K562 (cell line): ENCODE results near the gene RNU6-1. TPM values are rescaled to one million over a fixed set of nuclear protein-coding genes. Genes with fewer than 3 reads are reported as not detected.
A peak's percentile ranks its signal among the peaks of the same experiment; 100 is the strongest.

Experiments used
- FOXK2 ChIP-seq, 2 experiments: fragments of 450-650 bp; IDR thresholded peaks in 1 of 2; conservative IDR thresholded peaks in 1 of 2; 2 replicates each; pipeline ENCODE4 v1.6.1; 2016; ENCODE audit warnings: low read depth in 2 of 2, mild to moderate bottlenecking in 1 of 2
- HDAC2 ChIP-seq: fragments of 450-650 bp; IDR thresholded peaks from 2 replicates; pipeline ENCODE4 v1.6.1; 2016; ENCODE audit warnings: mild to moderate bottlenecking
- ILK ChIP-seq: fragments of 450-650 bp; IDR thresholded peaks from 2 replicates; pipeline ENCODE4 v1.6.1; 2016; ENCODE audit warnings: missing genetic modification characterization, low read depth, mild to moderate bottlenecking, missing compliant biosample characterization, moderate library complexity, borderline replicate concordance
- KLF13 ChIP-seq: fragments of 450-650 bp; IDR thresholded peaks from 2 replicates; pipeline ENCODE4 v1.6.1; 2016; ENCODE audit warnings: missing genetic modification characterization, low read depth, mild to moderate bottlenecking, missing compliant biosample characterization, moderate library complexity, borderline replicate concordance
- KLF16 ChIP-seq: IDR thresholded peaks from 2 replicates; pipeline ENCODE4 v1.6.1; 2016; ENCODE audit warnings: antibody characterized with exemption
- MCM7 ChIP-seq, 2 experiments: fragments of 450-650 bp; IDR thresholded peaks; 2 replicates each; pipeline ENCODE4 v1.6.1; 2016 to 2018
- NR1H2 ChIP-seq: sonication (generic); formaldehyde crosslinking; IDR thresholded peaks from 2 replicates; pipeline ENCODE4 v1.4.0; 2020; ENCODE audit warnings: mild to moderate bottlenecking, missing genetic modification reagents
- RAD21 ChIP-seq, 2 experiments: fragments of 250-450 bp in 1 of 2; fragments of 450-650 bp in 1 of 2; sonication (Bioruptor Pico) in 1 of 2; formaldehyde crosslinking in 1 of 2; IDR thresholded peaks in 1 of 2; conservative IDR thresholded peaks in 1 of 2; 2 replicates each; pipeline versions ENCODE4 v1.4.0 to v1.8.0; 2020 to 2022; ENCODE audit warnings: mild to moderate bottlenecking in 2 of 2, moderate library complexity in 1 of 2
- SMC3 ChIP-seq: conservative IDR thresholded peaks from 2 replicates; pipeline ENCODE4 v1.6.1; 2011; ENCODE audit warnings: low read depth, low read length, improper control_type of control experiment; ENCODE audit not compliant: insufficient read depth
- STAG1 ChIP-seq: sonication (generic); formaldehyde crosslinking; IDR thresholded peaks from 2 replicates; pipeline ENCODE4 v1.5.0; 2020; ENCODE audit warnings: missing genetic modification reagents, borderline replicate concordance
- ZKSCAN1 ChIP-seq: fragments of 150-350 bp; IDR thresholded peaks from 2 replicates; pipeline ENCODE4 v1.6.1; 2016; ENCODE audit warnings: low read depth, low read length
- ZNF140 ChIP-seq: fragments of 250-450 bp; sonication (Bioruptor Pico); IDR thresholded peaks from 2 replicates; pipeline ENCODE4 v1.8.0; 2021; ENCODE audit warnings: moderate library complexity, mild to moderate bottlenecking, inconsistent platforms
- polyA plus RNA-seq, 8 experiments: library from polyadenylated mRNA; depleted of rRNA in 4 of 8; stranded (reverse) in 5 of 8; unstranded in 3 of 8; fragments of >200 nt; fragmentation: Nextera tagmentation in 2 of 8; fragmentation: Illumina TruSeq in 1 of 8; extraction: Ambion mirVana in 2 of 8; extraction: Trizol in 1 of 8; gene quantifications; 2 replicates each; pipeline versions ENCODE4 v1.2.1 to v1.2.3, GENCODE V29; 2011 to 2014; ENCODE audit warnings: inconsistent platforms in 1 of 8, missing spikeins in 1 of 8
- total RNA-seq, 7 experiments: library from RNA; depleted of rRNA in 6 of 7; stranded (reverse); fragments of >200 nt in 6 of 7; fragmentation: Illumina TruSeq in 2 of 7; extraction: Trizol in 2 of 7; gene quantifications; 2 replicates each; pipeline versions ENCODE4 v1.2.1 to v1.2.3, GENCODE V29; 2011 to 2021; ENCODE audit warnings: low replicate concordance in 1 of 7
- TF ChIP-seq, protein P1 (sequence below), 2 experiments: fragments of 450-650 bp; formaldehyde crosslinking in 1 of 2; IDR thresholded peaks; 2 replicates each; pipeline versions ENCODE4 v1.4.0 to v1.6.1; 2014 to 2020; ENCODE audit warnings: mild to moderate bottlenecking in 2 of 2, borderline replicate concordance in 1 of 2, low read depth in 1 of 2
- TF ChIP-seq, protein P2 (sequence below), 2 experiments: fragments of 150-350 bp in 1 of 2; IDR thresholded peaks; 2 replicates each; pipeline ENCODE4 v1.6.1; 2012 to 2016; ENCODE audit warnings: low read depth in 2 of 2, low read length in 2 of 2, mild to moderate bottlenecking in 1 of 2, moderate library complexity in 1 of 2
- TF ChIP-seq, protein P3 (sequence below): sonication (generic); formaldehyde crosslinking; IDR thresholded peaks from 2 replicates; pipeline ENCODE4 v1.9.0; 2022; ENCODE audit warnings: mild to moderate bottlenecking, missing genetic modification reagents

The RNU6-1 gene
- total and polyA plus RNA-seq, 9 of the 15 experiments (the other 6 are each of a cell fraction or from before 2014, with no cell fraction given) = not detected

DNA sequence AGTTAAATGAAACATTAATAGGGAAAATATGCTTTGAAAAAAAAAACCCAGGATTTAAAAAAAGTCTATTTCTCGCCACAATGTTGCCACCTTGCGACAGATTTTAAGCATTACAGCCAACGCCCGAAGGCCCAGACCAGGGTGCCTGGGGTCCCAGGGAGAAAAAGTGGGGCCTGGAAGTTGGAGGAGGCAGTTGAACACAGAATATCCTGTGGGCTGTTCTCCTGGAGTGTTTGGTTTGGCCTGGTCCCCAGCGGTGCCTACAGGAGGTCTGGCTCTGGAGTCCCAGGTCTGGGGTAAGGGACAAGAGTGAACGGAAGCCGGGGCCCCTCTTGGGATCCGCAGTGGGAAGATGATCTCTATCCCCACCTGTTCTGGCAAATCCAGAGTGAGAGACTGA is 3.4 kb downstream of the RNU6-1 start (continued):
- TF ChIP-seq, protein P1, sequence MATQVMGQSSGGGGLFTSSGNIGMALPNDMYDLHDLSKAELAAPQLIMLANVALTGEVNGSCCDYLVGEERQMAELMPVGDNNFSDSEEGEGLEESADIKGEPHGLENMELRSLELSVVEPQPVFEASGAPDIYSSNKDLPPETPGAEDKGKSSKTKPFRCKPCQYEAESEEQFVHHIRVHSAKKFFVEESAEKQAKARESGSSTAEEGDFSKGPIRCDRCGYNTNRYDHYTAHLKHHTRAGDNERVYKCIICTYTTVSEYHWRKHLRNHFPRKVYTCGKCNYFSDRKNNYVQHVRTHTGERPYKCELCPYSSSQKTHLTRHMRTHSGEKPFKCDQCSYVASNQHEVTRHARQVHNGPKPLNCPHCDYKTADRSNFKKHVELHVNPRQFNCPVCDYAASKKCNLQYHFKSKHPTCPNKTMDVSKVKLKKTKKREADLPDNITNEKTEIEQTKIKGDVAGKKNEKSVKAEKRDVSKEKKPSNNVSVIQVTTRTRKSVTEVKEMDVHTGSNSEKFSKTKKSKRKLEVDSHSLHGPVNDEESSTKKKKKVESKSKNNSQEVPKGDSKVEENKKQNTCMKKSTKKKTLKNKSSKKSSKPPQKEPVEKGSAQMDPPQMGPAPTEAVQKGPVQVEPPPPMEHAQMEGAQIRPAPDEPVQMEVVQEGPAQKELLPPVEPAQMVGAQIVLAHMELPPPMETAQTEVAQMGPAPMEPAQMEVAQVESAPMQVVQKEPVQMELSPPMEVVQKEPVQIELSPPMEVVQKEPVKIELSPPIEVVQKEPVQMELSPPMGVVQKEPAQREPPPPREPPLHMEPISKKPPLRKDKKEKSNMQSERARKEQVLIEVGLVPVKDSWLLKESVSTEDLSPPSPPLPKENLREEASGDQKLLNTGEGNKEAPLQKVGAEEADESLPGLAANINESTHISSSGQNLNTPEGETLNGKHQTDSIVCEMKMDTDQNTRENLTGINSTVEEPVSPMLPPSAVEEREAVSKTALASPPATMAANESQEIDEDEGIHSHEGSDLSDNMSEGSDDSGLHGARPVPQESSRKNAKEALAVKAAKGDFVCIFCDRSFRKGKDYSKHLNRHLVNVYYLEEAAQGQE (IDR thresholded peaks at IDR 0.05; ENCODE audit: borderline replicate concordance) = peak; percentile 36; the same call in 1 of the 2 replicates
- TF ChIP-seq, protein P1 (CRISPR knock-in tag; IDR thresholded peaks at IDR 0.05; ENCODE audit: low read depth) = no peak
- TF ChIP-seq KLF16 = 0 out of 2 replicates have a peak, but pooled peaks have one; percentile 16
- no peak for TF ChIP-seq ZNF140 (CRISPR knock-in tag)
- TF ChIP-seq, protein P2, sequence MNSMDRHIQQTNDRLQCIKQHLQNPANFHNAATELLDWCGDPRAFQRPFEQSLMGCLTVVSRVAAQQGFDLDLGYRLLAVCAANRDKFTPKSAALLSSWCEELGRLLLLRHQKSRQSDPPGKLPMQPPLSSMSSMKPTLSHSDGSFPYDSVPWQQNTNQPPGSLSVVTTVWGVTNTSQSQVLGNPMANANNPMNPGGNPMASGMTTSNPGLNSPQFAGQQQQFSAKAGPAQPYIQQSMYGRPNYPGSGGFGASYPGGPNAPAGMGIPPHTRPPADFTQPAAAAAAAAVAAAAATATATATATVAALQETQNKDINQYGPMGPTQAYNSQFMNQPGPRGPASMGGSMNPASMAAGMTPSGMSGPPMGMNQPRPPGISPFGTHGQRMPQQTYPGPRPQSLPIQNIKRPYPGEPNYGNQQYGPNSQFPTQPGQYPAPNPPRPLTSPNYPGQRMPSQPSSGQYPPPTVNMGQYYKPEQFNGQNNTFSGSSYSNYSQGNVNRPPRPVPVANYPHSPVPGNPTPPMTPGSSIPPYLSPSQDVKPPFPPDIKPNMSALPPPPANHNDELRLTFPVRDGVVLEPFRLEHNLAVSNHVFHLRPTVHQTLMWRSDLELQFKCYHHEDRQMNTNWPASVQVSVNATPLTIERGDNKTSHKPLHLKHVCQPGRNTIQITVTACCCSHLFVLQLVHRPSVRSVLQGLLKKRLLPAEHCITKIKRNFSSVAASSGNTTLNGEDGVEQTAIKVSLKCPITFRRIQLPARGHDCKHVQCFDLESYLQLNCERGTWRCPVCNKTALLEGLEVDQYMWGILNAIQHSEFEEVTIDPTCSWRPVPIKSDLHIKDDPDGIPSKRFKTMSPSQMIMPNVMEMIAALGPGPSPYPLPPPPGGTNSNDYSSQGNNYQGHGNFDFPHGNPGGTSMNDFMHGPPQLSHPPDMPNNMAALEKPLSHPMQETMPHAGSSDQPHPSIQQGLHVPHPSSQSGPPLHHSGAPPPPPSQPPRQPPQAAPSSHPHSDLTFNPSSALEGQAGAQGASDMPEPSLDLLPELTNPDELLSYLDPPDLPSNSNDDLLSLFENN (IDR thresholded peaks at IDR 0.05; ENCODE audit: low read depth in 2 of 2, low read length in 2 of 2) = no peak
- no peak for TF ChIP-seq FOXK2 (conservative IDR thresholded peaks at IDR 0.05 in 1 of 2, IDR thresholded peaks at IDR 0.05 in 1 of 2; ENCODE audit: low read depth in 2 of 2)
- TF ChIP-seq SMC3 = peak; percentile 61; the same call in 1 of the 2 replicates
- TF ChIP-seq ILK (tag) = no peak
- TF ChIP-seq RAD21 (CRISPR knock-in tag; conservative IDR thresholded peaks at IDR 0.05 in 1 of 2, IDR thresholded peaks at IDR 0.05 in 1 of 2) = peak; percentile 44 to 58
- TF ChIP-seq, protein P3, sequence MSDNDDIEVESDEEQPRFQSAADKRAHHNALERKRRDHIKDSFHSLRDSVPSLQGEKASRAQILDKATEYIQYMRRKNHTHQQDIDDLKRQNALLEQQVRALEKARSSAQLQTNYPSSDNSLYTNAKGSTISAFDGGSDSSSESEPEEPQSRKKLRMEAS (CRISPR knock-in tag) = no peak
- TF ChIP-seq NR1H2 (CRISPR knock-in tag) = no peak
- TF ChIP-seq ZKSCAN1 = no peak
- TF ChIP-seq KLF13 (tag) = no peak
- peak; percentile 21; the same call in 1 of the 2 replicates for TF ChIP-seq STAG1 (CRISPR knock-in tag)
- no peak for TF ChIP-seq MCM7 (IDR thresholded peaks at IDR 0.05)
- no peak for TF ChIP-seq HDAC2
